GM12892 (cell line): Measurements from ENCODE around the gene SPACA7.

Source experiments
- POLR2A ChIP-seq: IDR thresholded peaks from 2 replicates; pipeline ENCODE4 v1.6.1; 2011; ENCODE audit warnings: low read depth, low read length, control low read depth
- POLR2AphosphoS5 ChIP-seq: IDR thresholded peaks from 2 replicates; pipeline ENCODE4 v1.6.1; 2011; ENCODE audit warnings: low read depth, low read length, control low read depth

GRCh38 chr13:112328936-112329335 lies 47.2 kb upstream of the SPACA7 start:
- no peak for TF ChIP-seq POLR2AphosphoS5
- no peak for TF ChIP-seq POLR2A
